Measurements from ENCODE around the gene SRCIN1.

SRCIN1 gene

DNA sequence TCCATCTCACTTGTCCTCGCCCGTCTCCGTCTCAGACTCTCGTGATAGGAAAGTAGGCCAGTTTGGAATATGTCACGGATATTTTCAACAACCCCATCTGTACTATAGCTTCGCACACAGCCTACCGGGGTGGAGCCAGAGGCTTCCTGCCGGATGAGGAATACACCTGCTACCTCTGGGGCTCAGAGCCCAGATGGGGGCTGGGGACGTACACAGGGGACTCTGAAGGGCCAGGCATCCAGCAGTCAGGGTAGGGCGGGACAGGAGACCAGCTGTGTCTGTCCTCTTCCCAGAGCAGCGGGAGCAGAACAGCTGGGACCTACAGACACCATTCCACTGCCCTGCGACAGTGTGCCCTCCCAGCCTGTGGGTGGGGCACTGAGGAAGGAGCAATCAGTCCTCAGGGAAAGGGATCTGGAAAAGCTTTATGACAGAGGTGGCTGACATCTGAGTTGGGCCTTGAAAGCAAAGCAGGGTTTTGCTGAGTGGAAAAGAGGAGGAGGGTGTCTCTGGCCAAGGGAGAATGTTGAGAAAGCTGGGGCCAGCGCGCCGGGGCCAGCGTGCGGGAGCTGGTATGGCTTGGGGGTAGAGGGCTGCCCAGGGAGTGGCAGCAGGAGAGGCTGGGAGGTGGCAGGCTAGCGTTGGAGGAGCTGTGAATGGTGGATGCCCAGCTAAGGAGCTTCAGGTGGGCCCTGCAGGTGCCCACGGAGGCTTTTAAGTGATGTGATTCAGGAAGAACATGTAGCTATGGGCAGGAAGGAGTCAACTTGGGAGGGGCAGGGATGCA is 11.5 kb upstream of the SRCIN1 start:
- DNase-seq = no peak

DNA sequence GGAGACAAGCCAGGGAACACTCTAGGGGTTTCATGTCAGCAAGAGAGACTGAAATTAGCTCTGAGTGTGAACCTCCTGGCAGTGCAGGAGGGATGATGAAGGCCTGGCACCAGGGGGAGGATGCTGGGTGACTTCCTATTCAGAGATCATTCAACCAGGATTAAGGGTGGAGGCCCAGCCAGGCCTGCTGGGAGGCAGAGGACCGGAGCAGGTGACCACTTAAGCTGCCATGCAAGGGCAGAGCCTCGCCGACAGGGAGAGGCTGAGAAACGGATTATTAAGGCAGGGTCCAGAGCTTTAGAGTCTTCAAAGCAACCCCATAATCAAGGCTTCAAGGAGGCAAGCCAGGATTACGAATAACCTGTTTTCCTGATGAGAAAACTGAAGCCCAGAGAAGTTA is 10.6 kb upstream of the SRCIN1 start:
- DNase-seq = no peak

DNA sequence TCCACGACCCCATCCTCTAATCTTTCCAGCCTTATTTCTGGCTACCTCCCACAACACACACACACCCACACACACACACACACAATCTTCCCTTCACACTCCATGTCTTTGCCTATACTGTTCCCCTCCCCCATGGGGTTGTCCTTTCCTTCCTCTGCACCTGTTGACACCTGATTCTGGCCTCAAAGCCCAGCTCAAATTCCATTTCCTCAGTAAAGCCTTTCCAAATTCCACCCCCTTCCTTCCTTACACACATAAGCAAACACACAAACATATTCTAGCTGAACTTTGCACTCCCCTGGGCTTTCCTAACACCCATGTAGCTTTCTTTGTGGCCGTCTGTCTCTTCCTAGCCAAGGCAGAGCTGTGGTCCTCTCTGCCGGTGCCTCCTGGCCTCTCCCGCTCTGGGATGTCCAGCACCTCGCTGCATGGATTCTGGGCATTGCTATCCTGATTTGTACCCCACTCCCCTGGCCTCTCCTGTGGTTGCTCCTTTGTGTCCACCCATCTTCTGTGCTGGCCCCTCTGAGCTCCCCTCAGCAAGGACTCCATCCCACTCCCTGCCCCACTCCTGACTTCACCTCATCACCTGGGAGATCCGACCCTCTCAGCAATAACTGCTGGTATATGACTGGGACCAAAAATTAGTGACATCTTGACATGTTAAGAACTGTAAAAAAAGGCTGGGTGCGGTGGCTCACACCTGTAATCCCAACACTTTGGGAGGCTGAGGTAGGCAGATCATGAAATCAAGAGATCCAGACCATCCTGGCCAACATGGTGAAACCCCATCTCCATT is 8.4 kb upstream of the SRCIN1 start:
- DNase-seq = no peak

DNA sequence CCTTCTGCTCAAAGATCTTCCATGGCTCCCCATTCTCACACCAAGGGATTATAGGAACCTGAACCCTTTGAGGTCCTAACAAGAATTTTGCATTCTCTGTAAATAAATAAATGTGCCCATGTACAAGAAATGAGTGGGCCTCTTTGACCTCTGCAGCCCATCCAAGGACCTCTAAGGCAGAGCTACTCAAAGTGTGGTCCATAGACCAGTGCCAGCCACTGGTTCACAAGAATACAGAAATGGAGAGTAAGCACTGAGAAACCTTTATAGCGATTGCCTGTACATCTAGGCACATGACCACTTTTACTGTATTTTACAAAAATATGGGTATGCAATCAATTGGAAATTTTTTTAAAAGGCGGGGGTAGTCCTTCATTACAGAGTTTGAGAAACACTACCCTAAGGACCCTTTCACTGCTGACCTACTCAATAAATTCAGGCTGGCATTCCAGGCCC is 7.8 kb upstream of the SRCIN1 start:
- DNase-seq = no peak

DNA sequence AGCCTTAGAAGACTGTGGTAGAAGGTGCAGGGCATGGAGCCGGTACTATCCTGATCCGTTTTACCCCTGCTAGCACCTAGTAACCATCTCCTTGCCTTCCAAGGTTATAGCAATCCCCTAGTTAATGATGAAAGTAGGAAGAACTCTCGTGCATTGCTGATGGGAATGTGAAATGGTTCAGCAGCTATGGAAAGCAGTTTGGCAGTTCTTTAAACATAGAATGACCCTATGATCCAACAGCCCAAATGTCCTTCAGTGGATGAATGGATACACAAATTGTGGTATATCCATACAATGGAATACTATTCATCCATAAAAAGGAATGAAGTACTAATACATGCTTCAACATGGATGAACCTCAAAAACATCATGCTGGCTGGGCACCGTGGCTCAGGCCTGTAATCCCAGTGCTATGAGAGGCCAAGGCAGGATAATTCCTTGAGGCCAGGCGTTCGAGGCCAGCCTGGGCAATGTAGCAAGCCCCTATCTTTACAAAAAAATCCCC is 6.2 kb upstream of the SRCIN1 start:
- no peak for DNase-seq

DNA sequence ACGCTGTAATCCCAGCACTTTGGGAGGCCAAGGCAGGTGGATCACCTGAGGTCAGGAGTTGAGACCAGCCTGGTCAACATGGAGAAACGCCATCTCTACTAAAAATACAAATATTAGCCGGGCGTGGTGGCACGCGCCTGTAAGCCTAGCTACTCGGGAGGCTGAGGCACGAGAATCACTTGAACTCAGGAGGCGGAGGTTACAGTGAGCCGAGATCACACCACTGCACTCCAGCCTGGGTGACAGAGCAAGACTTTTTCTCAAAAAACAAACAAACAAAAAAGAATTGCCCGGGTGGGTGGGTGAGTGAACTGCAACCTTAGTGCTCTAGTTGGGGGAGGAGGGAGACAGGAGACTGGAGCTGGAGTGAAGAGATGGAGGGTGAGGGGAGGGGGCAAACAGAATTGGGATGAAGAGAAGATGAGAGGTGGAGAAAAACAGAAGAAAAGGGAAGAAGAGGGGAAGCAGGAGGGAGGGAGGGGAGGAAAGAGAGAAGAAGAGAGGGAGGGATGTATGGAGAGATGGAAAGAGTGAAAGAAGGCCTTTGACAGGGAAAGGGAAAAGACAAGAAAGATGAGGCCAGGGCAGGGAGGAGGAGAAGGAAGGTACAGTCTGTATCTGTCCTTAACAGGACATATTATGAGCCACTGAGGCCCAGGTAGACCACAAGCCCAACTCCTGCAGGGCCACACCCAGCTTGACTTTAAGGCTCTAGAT is 5.5 kb upstream of the SRCIN1 start:
- DNase-seq = no peak

DNA sequence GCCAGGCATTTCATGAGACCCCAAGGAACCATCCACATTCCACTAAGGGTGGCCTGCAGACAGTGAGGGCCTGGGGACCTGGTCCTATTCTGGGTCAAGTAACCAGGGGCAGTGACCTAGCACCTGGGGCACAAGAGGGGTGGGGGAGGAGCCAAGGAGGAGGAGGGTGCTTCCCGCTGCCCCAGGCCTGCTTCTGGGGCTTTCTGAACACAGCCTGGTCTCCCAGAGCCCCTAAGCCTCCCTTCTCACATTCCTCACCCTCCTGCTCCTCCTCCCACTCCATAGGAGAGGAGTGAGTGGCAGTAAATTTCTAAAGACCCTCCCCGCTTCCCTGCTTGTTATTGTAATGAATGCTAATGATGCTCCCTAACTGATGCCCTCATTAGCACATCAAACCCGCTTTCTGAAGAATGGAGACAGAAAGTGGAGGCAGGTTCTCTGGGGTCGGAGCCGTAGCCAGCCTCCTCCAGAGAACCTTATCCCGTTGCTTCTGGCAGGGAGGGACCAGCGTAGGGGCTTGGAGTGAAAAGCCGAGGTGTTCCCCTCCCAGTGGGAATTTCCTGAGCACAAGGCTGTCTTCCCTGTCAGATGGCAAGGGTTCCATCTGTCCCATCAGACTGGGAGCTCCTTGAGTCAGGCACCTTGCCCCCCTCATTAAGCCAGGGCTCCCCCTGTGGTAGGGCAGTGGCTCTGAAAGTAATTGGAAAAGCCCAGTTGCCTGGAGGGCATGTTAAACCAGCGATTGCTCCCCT is 3.7 kb upstream of the SRCIN1 start:
- no peak for DNase-seq

DNA sequence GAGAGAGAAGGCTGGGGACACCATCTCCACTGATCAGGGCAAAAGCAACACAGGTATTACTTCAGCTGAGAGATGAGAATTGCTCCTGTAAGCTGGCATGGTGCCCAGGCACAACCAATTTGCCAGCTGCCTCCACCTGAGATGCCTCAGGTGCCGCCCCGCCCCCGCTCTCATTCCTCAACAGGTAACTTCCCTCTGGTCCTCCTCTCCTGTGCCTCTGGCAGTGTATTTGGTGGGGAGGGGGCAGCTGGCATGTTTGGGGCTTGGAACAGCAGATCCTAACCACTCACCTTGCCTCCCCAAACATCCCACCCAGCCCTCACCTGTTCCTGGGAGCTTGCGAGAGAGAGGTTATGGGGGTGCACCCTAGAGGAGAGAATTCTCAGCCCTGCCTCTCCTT is 2.9 kb upstream of the SRCIN1 start:
- no peak for DNase-seq

DNA sequence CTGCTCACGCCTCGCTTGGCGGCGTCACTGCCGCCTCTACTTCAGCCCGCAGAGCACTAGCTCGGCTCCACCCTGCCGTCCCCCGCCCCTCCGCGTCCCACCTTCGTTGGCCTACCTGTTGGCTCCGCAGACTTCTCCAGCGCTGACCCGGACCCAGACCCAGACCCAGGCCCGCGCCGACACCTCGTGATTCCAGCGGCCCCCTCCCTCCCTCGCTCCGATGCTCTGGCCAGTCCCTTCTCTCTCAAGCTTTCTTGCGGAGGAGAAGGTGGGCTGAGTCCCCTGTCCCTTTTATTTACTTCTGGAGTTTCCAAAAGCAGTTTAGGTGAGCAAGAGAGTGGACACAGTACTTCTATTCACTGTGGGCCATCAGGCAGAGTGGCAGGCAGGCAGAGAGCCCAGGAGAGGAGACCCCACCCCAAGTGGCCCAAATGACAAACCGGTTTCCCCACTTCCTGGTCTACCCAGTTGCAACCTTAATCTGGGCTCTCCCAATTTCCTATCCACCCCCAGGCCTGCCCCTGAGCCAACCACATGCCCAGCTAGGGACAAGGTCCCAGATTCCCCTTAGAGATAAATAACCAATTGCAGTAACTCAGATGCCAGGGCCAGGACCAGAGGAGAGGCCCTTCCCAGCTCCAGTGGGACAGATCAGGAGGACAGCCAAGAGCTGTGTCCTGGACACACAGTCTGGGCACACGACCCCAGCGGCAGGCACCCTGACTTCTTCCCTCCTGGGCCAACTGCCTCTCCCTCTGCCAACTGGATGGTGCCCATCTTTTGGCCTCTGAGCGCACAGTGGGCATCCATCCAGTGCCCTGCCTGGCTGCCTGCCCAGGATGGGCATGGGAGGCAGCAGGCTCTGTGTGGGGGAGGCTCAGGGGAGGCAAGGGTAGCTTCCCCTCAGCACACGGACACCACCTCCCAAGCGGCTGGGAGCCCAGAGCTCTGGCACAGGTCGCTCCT is 1.2 kb upstream of the SRCIN1 start:
- no peak for DNase-seq

DNA sequence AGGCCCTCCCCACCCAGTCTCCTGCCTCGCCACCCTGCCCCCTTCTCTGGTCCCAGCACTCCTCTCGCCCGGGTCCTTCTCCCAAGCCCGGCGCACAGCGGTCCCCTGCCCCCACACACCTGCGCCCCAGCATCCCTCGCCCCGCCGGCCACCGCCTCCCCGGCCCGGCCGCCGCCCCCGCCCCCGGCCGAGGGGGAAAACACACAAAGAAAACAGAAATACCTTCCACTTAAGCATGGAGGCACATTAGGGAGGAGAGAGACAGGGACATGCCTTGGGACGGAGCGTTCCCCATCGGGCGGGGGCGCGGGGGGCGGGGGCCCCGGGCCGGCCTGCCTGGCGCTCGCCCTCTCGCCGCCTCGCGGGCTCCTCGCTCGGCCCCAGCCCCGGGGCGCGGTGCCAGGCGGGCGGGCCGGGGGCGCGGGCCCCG is 326 bp downstream of the SRCIN1 start:
- DNase-seq = no peak

DNA sequence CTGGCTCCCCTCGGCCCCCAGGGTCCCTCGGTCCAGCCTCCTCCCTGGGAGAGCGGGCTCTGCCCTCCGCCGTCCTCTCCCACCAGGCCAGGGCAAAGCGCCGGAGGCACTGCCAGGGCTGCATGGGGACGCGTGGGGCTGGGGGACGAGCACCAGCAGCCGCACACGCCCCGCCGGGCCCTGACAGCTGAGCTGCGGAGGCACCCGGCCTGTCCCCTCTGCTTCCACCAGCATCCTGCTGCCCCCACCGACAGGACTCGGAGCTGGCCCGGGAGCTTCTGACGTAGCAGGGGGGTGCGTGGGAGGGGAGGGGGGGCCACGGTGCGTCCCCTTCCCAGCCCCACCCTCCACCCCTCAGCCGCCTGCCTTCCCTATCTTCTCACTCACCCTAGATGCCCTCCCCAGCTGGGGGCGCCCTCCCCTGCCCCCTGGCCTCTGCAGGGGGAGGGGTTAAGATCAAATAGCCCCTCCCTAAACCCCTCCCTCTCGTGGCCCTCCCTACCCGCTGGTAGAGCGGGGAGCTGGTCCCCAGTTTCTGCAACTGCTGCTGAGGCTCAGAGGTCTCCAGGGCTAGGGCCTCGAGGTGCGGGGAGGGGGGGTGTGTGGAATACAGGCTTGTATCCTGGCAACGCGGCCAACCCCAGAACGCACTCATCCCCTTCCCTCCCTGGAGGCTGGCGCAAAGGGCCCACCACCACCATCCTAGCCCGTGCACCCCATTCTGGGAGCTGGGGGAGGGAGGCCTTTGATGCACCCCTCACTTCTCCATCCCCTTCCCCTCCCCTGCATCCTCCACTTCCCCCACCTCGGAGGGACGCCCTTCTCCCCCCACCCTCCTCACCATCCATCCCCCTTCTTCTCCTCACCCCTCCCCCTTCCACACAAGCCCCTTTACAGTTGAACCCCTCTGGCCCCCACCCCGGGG is 1.0 kb downstream of the SRCIN1 start:
- DNase-seq = no peak

DNA sequence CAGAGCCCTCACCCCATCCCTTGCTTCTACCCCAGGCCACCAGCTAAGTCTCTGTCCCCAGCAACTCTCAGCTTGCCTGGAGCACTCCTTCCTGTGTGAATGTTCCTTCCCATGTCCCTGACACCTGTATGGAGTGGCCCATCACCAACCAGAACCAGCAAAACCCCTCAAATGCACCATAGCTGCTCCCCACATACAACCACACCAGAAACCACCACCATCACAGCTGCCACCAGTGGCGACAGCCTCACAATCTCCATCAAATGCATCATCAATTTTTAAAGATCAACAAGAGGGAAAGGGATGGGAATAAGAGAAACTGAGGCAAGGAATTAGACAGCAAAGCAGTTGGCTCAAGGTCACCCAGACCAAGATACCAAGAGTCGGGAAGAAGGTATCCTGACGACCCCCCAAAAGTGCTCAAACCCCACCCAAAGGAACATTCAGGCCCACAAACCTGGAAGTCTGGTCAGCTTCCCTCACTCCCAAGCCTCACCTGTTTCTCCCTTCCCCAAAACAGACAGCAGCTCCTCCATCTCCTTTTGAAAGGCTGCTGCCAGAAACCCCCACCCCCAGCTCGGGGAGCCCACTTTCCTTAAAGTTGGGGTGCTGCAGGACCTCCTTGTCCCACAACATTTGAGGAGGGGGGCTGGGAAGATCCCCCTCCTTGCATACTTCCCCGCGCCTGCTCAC is 1.8 kb downstream of the SRCIN1 start:
- DNase-seq = no peak

DNA sequence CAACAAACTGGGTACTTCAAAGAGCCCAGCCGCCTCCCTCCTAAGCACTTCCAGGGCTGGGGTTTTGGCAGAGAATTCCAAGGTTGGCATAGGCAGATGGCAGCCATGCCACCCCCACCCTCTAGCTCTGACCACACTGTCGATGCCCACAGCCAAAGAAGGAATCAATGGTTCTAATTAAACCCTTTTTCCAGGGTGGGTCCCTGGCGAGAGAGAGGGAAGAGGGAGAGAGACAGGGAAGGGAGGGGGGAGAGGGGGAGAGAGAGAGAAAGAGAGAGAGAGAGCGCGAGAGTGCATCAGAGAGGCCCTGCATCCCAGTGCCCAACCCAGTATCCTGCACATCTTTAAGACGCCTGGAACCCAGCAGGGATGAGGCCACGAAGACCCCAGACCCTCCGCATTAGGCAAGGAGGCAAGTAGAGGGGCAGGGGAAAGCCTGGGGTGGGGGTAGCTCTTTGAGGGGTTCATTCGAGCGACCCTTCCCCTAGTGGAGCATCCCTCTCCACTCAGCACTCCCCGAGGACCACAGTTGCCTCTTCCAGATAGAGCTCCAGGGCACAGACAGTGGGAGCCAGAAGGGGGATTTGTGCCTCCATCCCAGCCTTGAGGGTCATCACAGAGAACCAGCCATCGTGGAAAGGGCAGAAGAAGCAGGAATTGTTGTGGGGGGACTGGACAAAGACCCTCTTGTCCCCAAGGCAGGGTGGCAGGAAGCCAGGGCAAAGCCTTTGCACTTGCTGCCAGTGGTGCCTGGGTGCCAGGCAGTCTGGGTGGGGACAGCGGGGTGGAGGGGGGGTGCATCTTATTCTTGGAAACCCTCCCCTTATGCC is 2.6 kb downstream of the SRCIN1 start:
- no peak for DNase-seq

DNA sequence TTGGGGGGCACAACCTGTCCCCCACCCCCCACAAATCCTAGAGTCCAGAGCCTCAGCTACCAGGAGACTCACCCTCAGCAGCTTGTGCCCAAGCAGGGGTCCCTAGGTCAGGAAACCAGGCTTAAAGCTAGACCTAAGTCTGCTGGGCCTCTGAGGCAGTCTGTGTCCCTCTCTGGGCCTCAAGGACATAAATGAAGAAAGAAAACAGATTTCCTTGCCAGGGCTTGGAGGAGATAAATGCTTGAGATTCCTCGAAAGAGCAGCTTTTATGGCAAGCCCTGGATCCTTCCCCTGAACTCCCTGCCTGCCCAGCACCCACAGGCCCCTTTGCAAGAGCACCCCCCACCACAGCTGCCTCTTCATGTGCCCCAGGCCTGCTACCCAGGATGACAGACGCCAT is 3.3 kb downstream of the SRCIN1 start:
- no peak for DNase-seq

DNA sequence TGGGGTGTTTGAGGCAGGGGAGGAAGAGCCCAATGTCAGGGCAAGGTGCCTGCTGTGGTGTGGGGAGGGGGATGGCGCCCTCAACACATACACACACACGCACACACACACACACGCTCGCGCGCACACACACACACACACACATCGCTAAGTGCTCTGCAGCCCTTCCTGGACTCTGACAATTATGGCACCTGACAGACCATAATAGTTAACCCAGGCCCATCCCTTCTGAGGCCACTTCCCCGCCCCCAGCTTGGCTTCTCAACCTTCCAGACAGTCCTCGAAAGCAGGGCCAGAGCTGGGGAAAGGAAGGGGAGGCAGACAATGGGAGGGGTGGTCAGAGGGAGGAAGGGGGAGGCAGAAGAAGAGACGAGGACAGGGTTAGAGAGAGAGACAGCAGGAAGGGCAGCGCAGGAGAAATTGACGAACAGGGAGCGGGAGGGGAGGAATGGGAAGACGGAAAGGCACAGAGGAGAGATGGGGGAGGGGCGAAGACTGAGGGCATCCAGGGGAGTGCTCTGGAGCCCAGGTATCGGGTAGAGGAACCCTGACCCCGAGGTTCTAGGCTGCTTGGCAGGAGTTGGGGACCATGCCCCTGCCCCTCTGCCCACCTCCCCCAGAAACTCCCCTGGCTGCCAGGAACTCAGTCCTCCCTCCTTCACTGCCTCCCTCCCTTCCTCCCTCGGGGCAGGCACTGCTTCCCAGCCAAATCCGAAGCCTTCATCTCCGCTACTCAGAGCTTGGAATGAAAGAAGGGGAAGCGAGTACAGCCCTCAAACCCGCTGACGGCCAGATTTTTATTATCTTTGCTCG is 4.0 kb downstream of the SRCIN1 start:
- no peak for DNase-seq

DNA sequence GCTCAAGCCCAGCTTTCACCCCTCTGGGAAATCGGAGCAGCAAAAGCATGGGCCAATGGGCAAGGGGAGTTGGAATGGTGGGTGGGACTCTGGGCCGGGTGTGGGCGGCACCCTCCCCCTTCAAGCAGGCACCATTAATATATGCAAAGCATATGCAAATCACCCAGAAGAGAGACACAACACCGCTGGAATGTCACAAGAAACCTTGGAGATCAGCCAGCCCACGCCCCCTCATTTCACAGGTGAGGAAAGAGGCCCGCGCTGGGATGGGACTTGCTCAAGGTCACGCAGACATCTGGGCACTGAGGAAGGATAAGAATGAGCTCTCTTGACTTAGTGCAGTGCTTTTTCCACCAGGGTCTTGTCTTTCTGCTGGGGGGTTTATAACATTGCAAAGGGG is 4.8 kb downstream of the SRCIN1 start:
- no peak for DNase-seq

DNA sequence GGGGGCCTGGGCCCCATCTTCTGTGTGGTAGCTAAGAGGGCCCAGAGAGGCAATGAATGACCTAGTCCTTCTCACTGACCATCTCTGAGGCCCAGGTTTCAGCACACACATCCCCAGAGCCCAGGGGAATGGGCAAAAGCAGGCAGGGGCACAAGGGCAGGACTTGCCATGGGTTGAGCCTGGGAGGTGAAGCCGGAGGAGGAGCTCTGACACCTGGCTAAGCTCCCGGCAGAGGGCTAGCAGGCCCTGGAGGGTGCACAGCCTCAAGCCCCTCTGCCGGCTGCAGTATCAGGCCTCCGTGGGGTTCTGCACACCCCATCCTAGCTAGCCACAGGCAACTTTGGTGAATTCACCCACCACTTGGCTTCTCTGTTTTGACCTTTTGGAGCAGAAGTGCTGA is 5.3 kb downstream of the SRCIN1 start:
- no peak for DNase-seq

DNA sequence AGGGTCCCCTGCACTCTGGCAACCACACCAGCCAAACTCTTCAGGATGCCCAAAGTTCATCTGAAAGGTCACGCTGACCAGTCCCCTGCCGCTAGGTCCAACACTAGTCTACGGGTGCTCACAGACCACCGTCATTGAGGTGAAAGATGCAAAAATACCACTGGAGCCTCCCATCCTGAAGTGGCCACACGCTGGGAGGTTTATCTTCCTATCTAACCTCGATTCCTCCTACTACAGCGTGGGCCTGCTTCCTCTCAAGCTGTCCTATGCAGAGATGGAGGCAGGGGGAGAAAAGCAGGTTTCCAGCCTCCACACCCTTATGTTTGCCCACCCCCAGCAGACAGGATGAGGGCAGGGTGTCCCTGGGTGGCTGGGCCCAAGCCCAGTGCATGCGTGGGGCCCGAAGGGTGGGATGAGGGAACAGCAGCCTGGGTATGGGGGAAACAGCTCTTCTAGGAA is 6.3 kb downstream of the SRCIN1 start:
- no peak for DNase-seq

Data from T-helper 9 cell (primary cell).